Omental fat pad (tissue), 4 donors: Measurements from ENCODE around the gene CARD14. TPM values are rescaled to one million over a fixed set of nuclear protein-coding genes. Genes with fewer than 3 reads are reported as not detected.
A peak's percentile ranks its signal among the peaks of the same experiment; 100 is the strongest.

ENCODE experiments used
- ATAC-seq: fragments of 150-250 bp; one replicate; pipeline ENCODE4 v1.9.1; 2016; ENCODE audit warnings: mild to moderate bottlenecking, moderate library complexity; ENCODE audit not compliant: low FRiP score
- DNase-seq: peaks from one replicate; pipeline ENCODE4 v3.0.0-alpha.2; 2019; ENCODE audit warnings: low spot score
- total RNA-seq, 4 donors: library from RNA; depleted of rRNA; stranded (reverse); fragments of >200 nt; gene quantifications; one replicate each; pipeline ENCODE4 v1.1.0, GENCODE V29; 2016
- TF ChIP-seq, protein P1 (sequence below), 3 donors: fragments of 450-650 bp; IDR thresholded peaks; one replicate each; pipeline ENCODE4 v1.5.1; 2016 to 2017; ENCODE audit warnings: antibody characterized with exemption in 3 of 3, mild to moderate bottlenecking in 3 of 3, moderate library complexity in 2 of 3

CARD14 gene
- total RNA-seq, 4 donors from 2014 or later = 0.37 to 0.63 TPM; not detected in 2

DNA sequence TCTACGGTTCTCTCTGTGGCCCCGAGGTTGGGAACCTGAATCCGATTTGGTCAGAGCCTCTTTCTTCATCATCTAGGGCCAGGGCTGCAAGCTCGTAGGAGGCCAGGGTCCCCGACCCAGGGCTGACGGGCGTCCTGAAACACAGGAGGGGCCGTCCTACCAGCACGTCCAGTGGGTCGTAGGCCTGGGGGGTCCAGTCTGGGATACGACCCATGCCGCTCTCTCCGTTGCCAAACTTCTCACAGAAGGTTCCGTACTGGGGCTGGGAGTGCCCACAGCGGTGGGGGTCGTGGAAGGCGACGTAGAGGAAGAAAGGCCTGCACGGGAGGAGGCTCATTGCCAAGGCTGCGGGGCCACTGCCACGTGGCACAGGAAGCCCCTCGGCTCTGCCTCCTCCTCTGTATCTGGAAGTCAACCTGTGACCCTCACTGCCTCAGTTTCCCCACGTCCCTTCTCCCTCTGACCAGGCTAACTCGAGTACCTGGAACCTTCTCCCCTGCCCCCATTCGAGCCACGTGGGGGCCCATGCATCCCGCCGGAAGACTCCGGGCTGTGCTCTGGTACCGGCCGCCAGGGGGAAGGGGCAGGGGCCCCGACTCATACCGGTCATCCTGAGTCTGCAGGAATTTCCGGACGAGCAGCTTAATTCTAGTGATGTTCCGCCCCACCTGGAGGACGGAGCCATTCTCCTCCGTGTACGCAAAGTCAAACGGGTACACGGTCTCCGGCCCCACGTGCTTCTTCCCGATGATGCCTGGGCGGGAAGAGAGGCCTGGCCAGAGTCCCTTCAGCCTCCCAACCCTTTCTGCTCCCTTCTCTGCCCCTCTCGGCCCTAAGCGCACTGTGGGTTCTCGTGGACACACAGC lies 44.4 kb downstream of the CARD14 start:
- no peak for ATAC-seq
- TF ChIP-seq, protein P1, sequence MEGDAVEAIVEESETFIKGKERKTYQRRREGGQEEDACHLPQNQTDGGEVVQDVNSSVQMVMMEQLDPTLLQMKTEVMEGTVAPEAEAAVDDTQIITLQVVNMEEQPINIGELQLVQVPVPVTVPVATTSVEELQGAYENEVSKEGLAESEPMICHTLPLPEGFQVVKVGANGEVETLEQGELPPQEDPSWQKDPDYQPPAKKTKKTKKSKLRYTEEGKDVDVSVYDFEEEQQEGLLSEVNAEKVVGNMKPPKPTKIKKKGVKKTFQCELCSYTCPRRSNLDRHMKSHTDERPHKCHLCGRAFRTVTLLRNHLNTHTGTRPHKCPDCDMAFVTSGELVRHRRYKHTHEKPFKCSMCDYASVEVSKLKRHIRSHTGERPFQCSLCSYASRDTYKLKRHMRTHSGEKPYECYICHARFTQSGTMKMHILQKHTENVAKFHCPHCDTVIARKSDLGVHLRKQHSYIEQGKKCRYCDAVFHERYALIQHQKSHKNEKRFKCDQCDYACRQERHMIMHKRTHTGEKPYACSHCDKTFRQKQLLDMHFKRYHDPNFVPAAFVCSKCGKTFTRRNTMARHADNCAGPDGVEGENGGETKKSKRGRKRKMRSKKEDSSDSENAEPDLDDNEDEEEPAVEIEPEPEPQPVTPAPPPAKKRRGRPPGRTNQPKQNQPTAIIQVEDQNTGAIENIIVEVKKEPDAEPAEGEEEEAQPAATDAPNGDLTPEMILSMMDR (IDR thresholded peaks at IDR 0.05) = no peak

DNA sequence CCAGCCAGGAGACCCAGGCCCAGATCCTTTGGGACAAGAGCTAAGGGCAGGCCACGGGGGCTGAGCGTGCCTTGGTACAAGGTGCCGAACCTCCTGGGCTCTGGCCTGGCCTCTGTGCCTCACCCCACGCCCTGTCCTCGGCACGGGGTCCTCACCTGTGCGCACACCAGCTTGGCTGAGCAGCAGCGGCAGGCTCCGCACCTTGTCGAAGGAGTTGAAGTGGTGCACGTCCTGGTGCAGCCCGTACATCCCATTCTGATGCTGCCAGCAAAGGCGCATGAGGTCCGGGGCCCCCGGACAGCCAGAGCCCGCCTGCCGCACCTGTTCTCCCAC lies 45.0 kb downstream of the CARD14 start:
- ATAC-seq = no peak
- no peak for DNase-seq
- TF ChIP-seq, protein P1 (IDR thresholded peaks at IDR 0.05) = no peak

More for the DNA sequence above, 44.4 kb downstream of the CARD14 start:
- DNase-seq = no peak

DNA sequence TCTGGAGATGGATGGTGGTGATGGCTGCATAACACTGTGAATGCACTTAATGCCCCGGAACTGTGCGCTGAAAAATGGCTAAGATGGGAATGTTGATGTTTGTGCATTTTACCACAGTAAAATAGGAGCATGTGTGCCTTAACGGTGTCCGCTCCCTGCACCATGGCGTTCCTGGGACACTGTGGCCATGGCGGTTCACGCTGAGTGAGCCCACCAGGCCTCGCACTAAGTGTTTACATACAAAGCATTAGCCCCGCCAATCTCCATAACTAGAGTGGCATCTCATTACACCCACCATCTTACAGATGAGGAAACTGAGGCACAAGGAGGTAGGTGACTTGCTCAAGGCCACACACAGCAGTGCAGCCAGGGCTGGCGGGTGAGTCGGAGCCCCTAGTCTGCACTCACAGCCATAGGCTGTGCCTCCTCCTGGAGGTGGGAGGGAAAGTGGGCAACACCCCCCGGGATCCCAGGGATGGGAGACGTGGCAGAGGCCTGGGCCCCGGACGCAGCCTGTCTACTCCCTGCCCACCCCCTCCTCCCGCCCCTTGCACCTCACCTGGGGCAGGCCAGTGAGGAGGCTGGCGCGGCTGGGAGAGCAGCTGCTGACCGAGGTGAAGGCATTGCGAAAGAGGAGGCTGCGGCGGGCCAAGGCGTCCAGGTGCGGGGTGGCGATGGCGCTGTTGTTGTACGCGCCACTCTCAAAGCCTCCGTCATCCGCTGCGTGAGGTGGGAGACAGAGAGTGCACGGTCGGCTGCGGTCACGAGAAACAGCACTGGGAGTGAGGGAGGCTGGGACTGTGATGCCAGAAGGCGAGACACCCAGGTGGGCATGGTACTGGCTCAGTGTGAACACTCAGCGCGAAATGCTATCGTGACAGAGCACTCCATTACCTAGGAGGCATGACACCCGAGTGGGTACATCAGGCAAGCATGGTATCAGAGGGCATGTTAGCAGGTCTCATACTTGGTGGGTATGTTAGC lies 46.9 kb downstream of the CARD14 start:
- ATAC-seq (no peak), DNase-seq (no peak)
- TF ChIP-seq, protein P1 (IDR thresholded peaks at IDR 0.05) = no peak

DNA sequence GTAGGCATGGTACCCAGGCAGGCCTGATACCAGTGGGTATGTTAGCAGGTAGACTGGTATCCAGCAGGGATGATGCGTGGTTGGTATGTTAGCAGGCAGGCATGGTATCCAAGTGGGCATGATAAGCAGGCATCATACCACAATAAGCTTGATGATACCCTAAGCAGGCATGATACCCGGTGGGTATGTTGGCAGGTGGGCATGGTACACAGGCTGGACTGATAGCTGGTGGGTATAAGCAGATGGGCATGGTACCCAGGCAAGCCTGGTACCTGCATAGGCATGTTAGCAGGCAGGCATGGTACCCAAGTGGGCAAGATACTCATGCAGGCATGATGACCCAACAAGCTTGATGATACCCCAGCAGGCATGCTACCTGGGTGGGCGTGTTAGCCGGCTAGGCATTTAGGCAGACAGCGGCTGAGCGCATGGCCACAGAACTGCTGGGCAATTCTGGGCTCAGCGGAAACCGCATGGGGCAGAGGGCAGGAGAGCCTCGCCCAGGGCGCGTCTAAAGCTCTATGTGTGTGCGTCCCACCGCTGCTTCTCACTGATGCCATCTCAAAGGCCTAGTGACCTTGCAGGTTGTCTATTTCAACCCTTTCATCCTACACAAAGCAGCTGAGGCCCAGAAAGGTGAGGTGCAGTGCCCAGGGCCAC lies 48.0 kb downstream of the CARD14 start:
- DNase-seq (no peak), ATAC-seq (no peak)
- TF ChIP-seq, protein P1 (IDR thresholded peaks at IDR 0.05) = no peak

DNA sequence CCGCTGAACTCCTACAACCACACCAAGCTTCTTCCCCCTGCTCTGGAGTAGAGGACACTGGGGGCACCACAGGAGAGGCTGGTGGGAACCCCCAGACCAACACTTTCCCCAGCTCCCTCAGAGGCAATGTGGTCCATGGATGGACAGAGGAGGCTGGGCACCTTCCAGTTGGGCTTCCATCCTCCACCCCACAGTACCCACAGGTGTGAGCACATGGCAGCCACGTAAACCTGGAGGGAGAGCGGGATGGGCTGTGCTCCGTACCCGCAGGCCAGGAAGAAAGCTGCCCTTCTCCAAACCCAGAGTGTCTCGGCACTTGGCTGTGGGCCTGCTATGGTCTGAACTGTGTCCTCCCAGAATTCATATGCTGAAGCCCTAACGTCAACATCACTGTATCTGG lies 48.6 kb downstream of the CARD14 start:
- TF ChIP-seq, protein P1 (IDR thresholded peaks at IDR 0.05) = no peak
- no peak for DNase-seq
- ATAC-seq = no peak

DNA sequence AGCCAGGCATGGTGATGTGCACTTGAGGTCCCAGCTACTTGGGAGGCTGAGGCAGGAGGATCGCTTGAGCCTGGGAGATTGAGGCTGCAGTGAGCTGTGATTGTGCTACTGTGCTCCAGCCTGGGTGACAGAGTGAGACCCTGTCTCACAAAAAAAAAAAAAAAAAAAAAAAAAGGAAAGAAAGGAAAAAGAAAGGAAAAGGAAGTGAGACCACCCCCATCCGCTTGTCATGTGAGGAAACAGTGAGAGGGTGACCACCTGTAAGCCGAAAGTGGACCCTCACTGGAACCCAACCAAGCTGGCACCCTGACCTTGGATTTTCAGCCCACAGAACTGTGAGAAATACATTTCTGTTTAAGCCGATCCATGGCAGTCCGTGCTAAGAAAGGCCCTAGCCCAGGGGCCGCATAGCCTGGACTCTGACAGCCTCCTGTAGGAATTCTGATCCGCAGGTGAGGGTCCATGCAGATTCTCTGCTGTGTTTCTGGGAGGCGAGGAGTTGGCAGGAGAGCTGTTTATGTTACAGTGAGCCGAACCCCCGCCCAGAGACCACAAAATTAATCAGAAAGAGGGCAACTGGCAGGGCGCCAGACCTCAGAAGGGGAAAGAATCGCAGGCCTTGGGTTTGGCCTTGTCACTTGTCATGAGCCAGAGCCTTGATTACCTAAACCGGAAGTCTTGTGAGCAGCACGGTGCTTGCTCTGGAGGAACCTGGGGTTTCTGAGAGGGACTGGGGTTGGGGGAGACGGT lies 49.4 kb downstream of the CARD14 start:
- peak; percentile 89 for DNase-seq
- peak; percentile 13 for ATAC-seq
- TF ChIP-seq, protein P1 (IDR thresholded peaks at IDR 0.05) = no peak
